ENCODE results near the gene SESN3. TPM values are rescaled to one million over a fixed set of nuclear protein-coding genes. Genes with fewer than 3 reads are reported as not detected.

SESN3 gene
- total RNA-seq, 1 donor from 2014 or later = 28.2 TPM

DNA sequence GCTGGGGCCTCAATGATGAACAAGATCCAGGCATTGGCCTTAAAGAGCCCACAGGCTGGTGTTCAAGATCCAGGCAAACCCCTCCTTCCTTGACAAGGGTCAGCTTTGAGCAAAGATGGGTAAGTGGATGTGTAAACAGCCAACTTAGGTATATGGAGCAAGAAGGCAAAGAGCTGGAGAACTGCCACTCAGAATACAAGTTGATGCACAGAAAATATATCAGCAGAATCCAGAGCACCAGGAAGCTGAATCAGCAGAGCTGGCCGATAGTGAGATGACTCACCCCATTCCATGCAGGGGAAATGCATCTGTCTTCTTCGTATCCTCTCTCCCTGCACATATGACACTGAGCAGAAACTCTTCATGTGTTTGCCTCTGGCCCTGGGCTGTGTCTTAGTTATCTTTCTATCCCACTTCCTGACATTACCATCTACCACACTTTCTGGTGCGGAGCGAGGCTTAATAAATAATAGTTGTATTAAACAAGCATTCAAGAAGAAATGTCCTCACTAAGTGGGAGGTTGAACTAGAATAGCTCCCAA is 83.6 kb downstream of the SESN3 start:
- no peak for DNase-seq (ENCODE audit: extremely low spot score in 2 of 2)
- H3K36me3 ChIP-seq = no peaks in the 10 kb centered on the region
- no peak overlapping the region for H3K4me3 ChIP-seq
- H3K27ac ChIP-seq = peak overlapping the region; percentile 28
- H3K27me3 ChIP-seq = no peaks in the 10 kb centered on the region
- TF ChIP-seq POLR2AphosphoS5 (IDR thresholded peaks at IDR 0.05; ENCODE audit: insufficient read depth in 1 of 2, low read depth in 1 of 2) (peak in 1 of 2 donors; percentile 60), POLR2A (IDR thresholded peaks at IDR 0.05) (no peak)
- intact Hi-C loops (cut with DNase I) = loop anchor here (10.0 kb wide), 2 partner anchors 53 to 173 kb away; partner anchors contain the start of genes CWC15 and KDM4D
- H3K4me1 ChIP-seq = peaks cover 40% of the 10 kb centered on the region
- H3K9me3 ChIP-seq = no peaks in the 10 kb centered on the region

DNA sequence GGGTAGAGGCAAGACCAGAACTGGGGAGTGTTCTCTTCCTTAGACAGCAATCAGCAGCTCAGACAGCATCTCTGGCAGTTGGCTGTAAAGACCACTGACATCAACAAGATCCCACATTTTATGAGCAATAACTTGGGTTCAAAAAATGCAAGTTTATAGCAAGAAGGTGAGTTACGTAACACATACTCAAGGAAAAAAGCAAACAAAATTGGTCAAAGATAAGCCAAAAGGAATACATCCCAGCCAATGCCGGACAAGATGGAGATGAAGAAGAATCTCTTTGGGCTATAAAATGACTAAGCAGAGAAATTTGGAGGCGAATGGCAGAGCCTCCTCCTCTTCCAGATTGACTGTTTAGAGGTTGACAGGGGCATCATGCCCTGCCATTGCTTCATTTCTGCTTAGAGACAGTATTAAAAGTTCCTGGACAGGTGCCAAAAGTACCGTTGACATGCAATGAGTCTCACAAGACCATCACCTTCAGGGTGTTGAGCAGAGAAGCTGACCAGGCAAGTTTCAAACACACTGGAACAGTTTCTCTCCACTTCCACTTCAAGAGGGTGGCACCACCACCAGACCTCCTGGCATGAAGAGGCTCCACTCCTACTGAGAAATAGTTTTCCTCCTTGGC is 85.5 kb downstream of the SESN3 start:
- TF ChIP-seq, protein P1, sequence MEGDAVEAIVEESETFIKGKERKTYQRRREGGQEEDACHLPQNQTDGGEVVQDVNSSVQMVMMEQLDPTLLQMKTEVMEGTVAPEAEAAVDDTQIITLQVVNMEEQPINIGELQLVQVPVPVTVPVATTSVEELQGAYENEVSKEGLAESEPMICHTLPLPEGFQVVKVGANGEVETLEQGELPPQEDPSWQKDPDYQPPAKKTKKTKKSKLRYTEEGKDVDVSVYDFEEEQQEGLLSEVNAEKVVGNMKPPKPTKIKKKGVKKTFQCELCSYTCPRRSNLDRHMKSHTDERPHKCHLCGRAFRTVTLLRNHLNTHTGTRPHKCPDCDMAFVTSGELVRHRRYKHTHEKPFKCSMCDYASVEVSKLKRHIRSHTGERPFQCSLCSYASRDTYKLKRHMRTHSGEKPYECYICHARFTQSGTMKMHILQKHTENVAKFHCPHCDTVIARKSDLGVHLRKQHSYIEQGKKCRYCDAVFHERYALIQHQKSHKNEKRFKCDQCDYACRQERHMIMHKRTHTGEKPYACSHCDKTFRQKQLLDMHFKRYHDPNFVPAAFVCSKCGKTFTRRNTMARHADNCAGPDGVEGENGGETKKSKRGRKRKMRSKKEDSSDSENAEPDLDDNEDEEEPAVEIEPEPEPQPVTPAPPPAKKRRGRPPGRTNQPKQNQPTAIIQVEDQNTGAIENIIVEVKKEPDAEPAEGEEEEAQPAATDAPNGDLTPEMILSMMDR (IDR thresholded peaks at IDR 0.05) = no peak
- TF ChIP-seq POLR2A (IDR thresholded peaks at IDR 0.05) = no peak
- no peak for TF ChIP-seq POLR2AphosphoS5 (IDR thresholded peaks at IDR 0.05; ENCODE audit: insufficient read depth in 1 of 2, low read depth in 1 of 2)
- H3K27me3 ChIP-seq = no peaks in the 10 kb centered on the region
- H3K4me1 ChIP-seq = peaks cover 33% of the 10 kb centered on the region
- intact Hi-C loops (cut with DNase I) = loop anchor here (10.0 kb wide), 2 partner anchors 51 to 171 kb away; partner anchors contain the start of genes CWC15 and KDM4D
- H3K36me3 ChIP-seq = no peaks in the 10 kb centered on the region
- no peak for DNase-seq (ENCODE audit: extremely low spot score in 2 of 2)
- no peaks in the 10 kb centered on the region for H3K9me3 ChIP-seq
- no peak overlapping the region for H3K27ac ChIP-seq
- H3K4me3 ChIP-seq = no peak overlapping the region

DNA sequence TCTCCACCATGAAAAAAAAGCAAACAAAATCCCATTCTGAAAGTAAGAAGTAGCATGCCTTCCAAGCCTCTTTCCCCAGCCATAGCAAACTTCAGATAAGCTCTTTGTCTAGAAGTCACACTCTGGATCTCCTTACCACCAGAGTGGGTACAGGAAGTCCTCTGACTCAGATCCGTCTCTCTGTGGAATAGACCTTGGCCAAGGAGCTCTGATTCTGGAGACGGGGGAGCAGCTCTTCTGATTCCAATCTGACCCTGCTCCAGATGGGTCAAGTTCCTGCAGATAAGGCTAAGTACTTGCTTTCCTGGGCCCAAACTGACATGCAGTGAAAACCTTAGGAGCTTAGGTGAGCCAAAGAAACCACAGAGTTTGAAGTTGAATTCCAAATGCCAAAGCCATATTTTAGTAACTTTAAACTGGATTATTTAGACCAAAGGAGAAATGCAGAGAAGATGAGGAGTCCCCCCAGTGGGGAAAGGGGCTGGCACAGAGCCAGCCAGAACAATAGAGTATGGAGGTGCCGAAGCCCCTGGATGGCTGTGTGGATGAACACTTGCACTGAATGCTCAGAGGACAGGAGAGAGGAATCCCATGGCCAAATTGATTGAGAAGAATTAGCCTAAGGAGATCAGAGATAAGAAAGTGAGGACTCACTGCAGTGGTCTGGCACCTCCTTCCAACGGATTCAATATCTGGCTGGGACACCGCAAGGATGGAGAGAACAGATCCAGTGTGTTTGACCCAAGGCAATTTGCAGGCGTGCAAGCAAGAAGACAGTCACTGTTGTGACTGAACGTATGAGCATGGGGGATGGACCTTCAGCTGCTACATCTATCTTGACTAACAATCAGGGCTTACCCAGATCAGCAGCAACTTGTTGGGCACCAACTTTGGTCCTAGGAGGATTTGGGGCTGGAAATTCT is 86.4 kb downstream of the SESN3 start:
- no peaks in the 10 kb centered on the region for H3K27me3 ChIP-seq
- H3K36me3 ChIP-seq = no peaks in the 10 kb centered on the region
- H3K4me3 ChIP-seq = no peak overlapping the region
- H3K9me3 ChIP-seq = no peaks in the 10 kb centered on the region
- intact Hi-C loops (cut with DNase I) = loop anchor here (10.0 kb wide), 2 partner anchors 50 to 170 kb away; partner anchors contain the start of genes CWC15 and KDM4D
- H3K27ac ChIP-seq = no peak overlapping the region
- TF ChIP-seq POLR2A (IDR thresholded peaks at IDR 0.05) (no peak), POLR2AphosphoS5 (IDR thresholded peaks at IDR 0.05; ENCODE audit: insufficient read depth in 1 of 2, low read depth in 1 of 2) (no peak)
- TF ChIP-seq, protein P1 (IDR thresholded peaks at IDR 0.05) = no peak
- H3K4me1 ChIP-seq = peaks cover 24% of the 10 kb centered on the region
- DNase-seq (ENCODE audit: extremely low spot score in 2 of 2) = no peak

DNA sequence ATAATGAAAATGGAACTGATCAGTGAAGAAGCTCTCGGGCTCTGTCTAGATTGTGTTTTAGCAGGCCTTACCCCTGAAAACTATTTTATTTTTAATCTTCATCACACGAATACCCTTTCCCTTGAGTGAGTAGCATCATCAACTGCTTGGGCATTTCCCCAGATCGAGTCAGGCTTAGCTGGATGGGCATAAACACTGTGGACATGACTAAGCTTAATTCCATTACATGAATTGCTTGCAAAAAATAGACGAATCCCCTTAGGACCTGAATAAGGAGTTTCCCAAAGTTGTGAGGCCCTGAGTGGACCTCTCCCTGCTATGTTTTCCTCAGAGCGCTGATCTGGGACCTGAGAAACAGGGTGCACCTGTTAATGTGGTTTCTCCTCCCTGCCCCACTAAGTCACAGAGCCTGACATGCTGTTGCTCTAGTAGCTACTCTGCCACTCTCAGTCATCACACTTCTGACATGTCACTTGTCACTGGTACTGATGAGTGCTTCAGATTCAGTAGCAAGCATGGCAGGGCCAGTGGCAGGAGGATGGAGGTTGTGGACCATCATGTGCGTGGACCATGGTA is 87.8 kb downstream of the SESN3 start:
- Histone ChIP-seq H3K4me3 (no peak overlapping the region), H3K27me3 (no peaks in the 10 kb centered on the region), H3K4me1 (peaks cover 14% of the 10 kb centered on the region), H3K36me3 (no peaks in the 10 kb centered on the region), H3K9me3 (no peaks in the 10 kb centered on the region), H3K27ac (no peak overlapping the region)
- DNase-seq (ENCODE audit: extremely low spot score in 2 of 2) = no peak
- intact Hi-C loops (cut with DNase I) = loop anchor here (10.0 kb wide), 2 partner anchors 48 to 168 kb away; partner anchors contain the start of genes CWC15 and KDM4D
- TF ChIP-seq, protein P1 (IDR thresholded peaks at IDR 0.05) = no peak
- TF ChIP-seq POLR2AphosphoS5 (IDR thresholded peaks at IDR 0.05; ENCODE audit: insufficient read depth in 1 of 2, low read depth in 1 of 2) (no peak), POLR2A (IDR thresholded peaks at IDR 0.05) (no peak)

DNA sequence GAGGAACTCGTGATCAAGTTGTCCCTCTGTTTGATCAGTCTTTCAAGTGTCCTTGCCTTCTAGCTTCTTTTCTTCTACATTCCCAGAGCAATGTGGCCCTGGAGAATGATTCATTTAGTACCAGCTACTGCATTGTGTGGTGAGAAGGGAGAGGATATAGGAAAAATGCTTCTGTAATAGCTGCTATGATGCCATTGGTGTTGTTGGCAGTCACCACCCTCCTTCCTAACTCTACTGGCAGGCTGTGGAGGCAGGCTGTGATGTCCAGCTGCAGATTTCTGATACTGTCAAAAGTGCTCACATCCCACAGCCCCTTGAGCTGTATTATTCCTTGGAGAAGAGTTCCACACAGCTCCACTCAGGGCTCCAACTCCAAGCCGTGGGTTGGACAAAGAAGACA is 88.6 kb downstream of the SESN3 start:
- intact Hi-C loops (cut with DNase I) = loop anchor here (10.0 kb wide), 2 partner anchors 48 to 168 kb away; partner anchors contain the start of genes CWC15 and KDM4D
- Histone ChIP-seq H3K36me3 (no peaks in the 10 kb centered on the region), H3K9me3 (no peaks in the 10 kb centered on the region), H3K27me3 (no peaks in the 10 kb centered on the region), H3K4me3 (no peak overlapping the region), H3K4me1 (peaks cover 6% of the 10 kb centered on the region), H3K27ac (no peak overlapping the region)
- no peak for DNase-seq (ENCODE audit: extremely low spot score in 2 of 2)
- no peak for TF ChIP-seq POLR2AphosphoS5 (IDR thresholded peaks at IDR 0.05; ENCODE audit: insufficient read depth in 1 of 2, low read depth in 1 of 2)
- TF ChIP-seq POLR2A (IDR thresholded peaks at IDR 0.05) = no peak
- TF ChIP-seq, protein P1 (IDR thresholded peaks at IDR 0.05) = no peak

All from vagina (tissue), 2 donors.